ENCODE measurements around the gene GNAS.
A peak's percentile ranks its signal among the peaks of the same experiment; 100 is the strongest.

GNAS gene

DNA sequence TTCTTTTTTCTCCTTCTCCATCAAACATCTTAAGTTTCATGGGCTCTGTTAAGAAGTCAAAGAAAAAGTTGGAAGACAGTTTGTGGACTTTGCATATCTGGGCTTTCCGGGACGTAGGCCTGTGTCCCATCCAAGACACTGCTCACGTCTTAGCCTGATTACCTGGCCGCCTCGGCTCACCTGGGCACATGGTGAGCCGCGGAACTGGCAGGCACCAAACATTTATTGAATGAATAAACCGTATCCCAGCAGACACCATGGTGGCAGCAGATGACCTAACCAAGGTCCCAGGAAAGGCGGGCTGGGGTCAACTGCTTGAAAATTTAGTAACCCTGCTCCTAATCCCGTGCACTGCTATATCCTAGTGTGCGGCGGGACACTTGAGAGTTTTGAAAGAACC lies 35.6 kb downstream of the GNAS start:
- Histone ChIP-seq H3K27ac (ENCODE audit: low read depth, low read length) (no peak overlapping the region), H3K9ac (ENCODE audit: low read length) (peak overlapping the region; percentile 41), H3K36me3 (ENCODE audit: insufficient read depth, low read length) (no peaks in the 10 kb centered on the region), H3K9me3 (ENCODE audit: low read length) (no peaks in the 10 kb centered on the region), H3K4me3 (ENCODE audit: low read depth in 1 of 2, low read length in 2 of 2) (peak overlapping the region; percentile 3 to 66), H3K27me3 (ENCODE audit: control insufficient read depth in 1 of 2, insufficient read depth in 2 of 2, low read length in 2 of 2) (no peaks in the 10 kb centered on the region), H3K4me1 (ENCODE audit: insufficient read depth, low read length) (peaks cover 8% of the 10 kb centered on the region)

DNA sequence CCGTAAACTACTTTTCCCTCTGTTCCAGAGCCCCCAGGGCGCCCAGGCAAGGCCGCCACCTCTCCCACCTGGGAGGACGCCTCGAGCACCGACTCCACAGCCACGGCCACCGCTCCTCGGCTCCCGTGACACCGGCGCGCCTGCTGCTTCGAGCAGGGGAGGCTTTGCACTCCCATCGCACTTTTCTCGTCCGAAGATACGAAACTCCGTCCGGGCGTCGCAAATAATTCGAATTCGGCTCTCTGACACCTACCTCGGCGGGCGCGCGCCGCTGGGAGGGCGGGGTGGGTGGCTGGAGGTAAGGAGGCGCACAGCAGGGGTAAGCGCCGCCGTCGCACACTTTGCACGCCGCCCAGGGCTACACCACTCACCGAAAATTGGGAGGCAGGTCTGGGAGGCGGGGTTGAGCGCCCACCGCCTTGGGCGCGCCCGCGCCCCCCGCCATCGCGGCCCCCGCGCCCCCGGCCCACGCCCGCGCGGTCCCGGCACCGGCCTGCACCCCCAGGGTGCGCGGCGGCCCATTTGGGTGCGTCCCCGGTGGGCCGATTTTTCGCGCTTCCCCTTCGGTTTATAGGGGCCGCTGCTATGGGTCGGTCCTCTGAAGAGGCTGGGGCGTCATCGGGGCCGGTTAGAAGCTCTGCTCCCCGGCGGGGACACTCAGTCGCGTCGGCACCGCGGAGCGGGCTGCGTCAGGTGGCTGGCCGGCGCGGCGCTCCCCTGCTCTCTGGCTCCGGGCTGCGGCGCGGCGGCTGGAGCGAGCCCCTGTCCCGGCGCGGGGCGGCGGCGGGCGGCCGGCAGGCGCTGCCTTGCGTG lies 36.2 kb downstream of the GNAS start:
- H3K4me3 ChIP-seq (ENCODE audit: low read depth in 1 of 2, low read length in 2 of 2) = peak overlapping the region; percentile 50 to 66
- no peaks in the 10 kb centered on the region for H3K36me3 ChIP-seq (ENCODE audit: insufficient read depth, low read length)
- H3K27ac ChIP-seq (ENCODE audit: low read depth, low read length) = no peak overlapping the region
- peak overlapping the region; percentile 41 for H3K9ac ChIP-seq (ENCODE audit: low read length)
- H3K4me1 ChIP-seq (ENCODE audit: insufficient read depth, low read length) = peaks cover 15% of the 10 kb centered on the region
- no peaks in the 10 kb centered on the region for H3K9me3 ChIP-seq (ENCODE audit: low read length)
- H3K27me3 ChIP-seq (ENCODE audit: control insufficient read depth in 1 of 2, insufficient read depth in 2 of 2, low read length in 2 of 2) = no peaks in the 10 kb centered on the region

DNA sequence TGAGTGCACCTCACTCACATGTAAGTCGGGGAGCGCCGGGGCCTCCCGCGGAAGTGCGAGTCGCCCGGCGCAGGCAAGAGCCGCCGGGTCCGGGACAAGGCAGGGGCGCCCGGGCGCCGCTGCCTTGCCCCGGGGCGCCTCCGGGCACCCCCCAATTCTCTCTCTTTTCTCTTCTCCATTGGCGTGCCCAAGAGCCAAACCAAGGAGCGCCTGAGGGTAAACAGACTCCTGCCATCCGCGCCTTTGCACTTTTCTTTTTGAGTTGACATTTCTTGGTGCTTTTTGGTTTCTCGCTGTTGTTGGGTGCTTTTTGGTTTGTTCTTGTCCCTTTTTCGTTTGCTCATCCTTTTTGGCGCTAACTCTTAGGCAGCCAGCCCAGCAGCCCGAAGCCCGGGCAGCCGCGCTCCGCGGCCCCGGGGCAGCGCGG lies 36.8 kb downstream of the GNAS start:
- no peaks in the 10 kb centered on the region for H3K27me3 ChIP-seq (ENCODE audit: control insufficient read depth in 1 of 2, insufficient read depth in 2 of 2, low read length in 2 of 2)
- H3K36me3 ChIP-seq (ENCODE audit: insufficient read depth, low read length) = no peaks in the 10 kb centered on the region
- no peak overlapping the region for H3K27ac ChIP-seq (ENCODE audit: low read depth, low read length)
- no peak overlapping the region for H3K9ac ChIP-seq (ENCODE audit: low read length)
- peaks cover 21% of the 10 kb centered on the region for H3K4me1 ChIP-seq (ENCODE audit: insufficient read depth, low read length)
- peak overlapping the region; percentile 50 to 73 for H3K4me3 ChIP-seq (ENCODE audit: low read depth in 1 of 2, low read length in 2 of 2)
- no peaks in the 10 kb centered on the region for H3K9me3 ChIP-seq (ENCODE audit: low read length)

DNA sequence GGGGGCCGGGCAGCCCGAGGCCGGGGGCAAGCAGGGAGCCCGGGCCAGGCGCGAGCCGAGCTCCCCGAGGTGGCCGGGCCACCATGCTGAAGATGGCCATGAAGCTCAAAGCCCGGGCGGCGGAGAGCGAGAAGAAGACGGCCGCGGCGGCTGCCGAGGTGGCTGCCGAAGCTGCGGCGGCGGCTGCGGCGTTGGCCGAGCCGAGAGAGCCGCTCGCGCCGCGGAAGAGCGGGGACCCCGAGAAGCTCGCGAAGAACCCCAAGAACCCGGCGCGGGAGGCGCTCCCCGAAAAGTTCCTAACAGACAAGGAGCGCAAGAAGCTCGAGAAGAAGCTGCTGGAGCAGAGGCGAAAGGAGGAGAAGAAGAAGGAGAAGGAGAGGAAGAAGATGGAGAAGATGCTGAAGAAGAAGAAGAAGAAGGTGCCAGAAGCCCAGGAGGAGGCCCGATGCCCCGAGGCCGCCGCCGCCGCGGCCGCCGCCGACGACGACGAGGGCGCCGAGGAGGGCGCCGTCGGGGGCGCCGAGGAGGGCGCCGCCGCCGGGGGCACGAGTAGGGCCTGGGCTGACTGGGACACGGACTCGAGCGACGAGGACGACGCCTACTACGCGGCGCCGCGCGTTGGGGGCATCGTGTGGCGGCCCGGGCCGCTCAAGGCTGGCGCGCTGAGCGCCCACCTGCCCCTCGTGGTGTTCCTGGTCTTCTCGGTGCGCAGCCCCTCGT lies 37.4 kb downstream of the GNAS start:
- Histone ChIP-seq H3K4me3 (ENCODE audit: low read depth in 1 of 2, low read length in 2 of 2) (peak overlapping the region; percentile 62 to 73), H3K9me3 (ENCODE audit: low read length) (no peaks in the 10 kb centered on the region), H3K27me3 (ENCODE audit: control insufficient read depth in 1 of 2, insufficient read depth in 2 of 2, low read length in 2 of 2) (no peaks in the 10 kb centered on the region), H3K9ac (ENCODE audit: low read length) (peak overlapping the region; percentile 61), H3K36me3 (ENCODE audit: insufficient read depth, low read length) (no peaks in the 10 kb centered on the region), H3K27ac (ENCODE audit: low read depth, low read length) (peak overlapping the region; percentile 93), H3K4me1 (ENCODE audit: insufficient read depth, low read length) (peaks cover 27% of the 10 kb centered on the region)

DNA sequence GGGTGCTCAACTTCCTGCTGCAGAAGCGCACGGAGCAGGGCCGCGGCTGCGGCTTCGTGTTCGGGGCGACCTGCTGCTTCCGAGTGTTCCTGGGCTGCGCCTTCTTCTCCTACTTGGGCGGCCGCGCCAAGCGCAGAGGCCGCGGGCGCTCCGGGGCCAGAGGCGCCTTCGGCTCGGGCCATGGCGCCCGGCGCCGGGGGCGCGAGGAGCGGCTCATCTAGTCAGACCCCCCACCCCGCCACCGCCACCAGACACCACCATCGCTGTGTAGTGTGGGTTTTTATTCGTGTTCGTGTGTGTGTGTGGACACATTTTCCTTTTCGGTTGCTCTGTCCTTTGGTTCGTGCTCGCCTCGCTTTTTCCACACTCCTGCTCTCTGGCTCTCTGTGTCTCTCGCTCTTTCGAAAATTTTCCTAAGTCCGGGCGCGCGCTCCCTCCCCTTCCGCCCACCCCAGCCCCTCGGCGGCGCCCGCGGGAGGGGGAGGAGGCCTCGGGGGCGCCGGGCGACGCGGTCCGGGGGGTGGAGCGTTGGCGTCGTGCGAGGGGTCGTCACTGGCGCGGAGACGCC lies 38.1 kb downstream of the GNAS start:
- no peaks in the 10 kb centered on the region for H3K27me3 ChIP-seq (ENCODE audit: control insufficient read depth in 1 of 2, insufficient read depth in 2 of 2, low read length in 2 of 2)
- no peaks in the 10 kb centered on the region for H3K36me3 ChIP-seq (ENCODE audit: insufficient read depth, low read length)
- H3K9me3 ChIP-seq (ENCODE audit: low read length) = no peaks in the 10 kb centered on the region
- peaks cover 33% of the 10 kb centered on the region for H3K4me1 ChIP-seq (ENCODE audit: insufficient read depth, low read length)
- H3K27ac ChIP-seq (ENCODE audit: low read depth, low read length) = peak overlapping the region; percentile 93
- H3K4me3 ChIP-seq (ENCODE audit: low read depth in 1 of 2, low read length in 2 of 2) = peak overlapping the region; percentile 62 to 73
- H3K9ac ChIP-seq (ENCODE audit: low read length) = peak overlapping the region; percentile 61

DNA sequence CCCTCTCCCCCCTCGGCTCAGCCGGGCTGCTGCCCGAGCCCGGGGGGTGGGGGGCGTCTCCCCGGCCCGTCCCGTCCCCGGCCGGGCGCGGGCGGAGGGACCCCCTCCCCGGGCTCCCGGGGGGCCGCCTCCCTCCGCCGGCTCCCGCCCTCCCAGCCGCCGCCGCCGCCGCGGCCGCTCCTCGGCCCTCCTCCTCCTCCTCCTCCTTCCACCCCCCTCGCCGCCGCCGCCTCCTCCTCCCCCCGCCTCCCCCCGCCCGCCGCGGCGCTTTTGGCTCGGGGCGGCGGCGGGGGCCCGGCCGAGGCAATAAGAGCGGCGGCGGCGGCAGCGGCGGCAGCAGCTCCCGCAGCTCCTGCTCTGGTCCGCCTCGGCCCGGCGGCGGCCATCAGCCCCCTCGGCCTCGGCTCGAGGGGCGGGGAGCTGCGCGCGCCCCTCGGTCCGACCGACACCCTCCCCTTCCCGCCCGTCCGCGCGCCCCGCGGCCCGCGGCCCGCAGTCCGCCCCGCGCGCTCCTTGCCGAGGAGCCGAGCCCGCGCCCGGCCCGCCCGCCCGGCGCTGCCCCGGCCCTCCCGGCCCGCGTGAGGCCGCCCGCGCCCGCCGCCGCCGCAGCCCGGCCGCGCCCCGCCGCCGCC lies 38.7 kb downstream of the GNAS start:
- H3K4me3 ChIP-seq (ENCODE audit: low read depth in 1 of 2, low read length in 2 of 2) = peak overlapping the region; percentile 62 to 73
- no peak overlapping the region for H3K9ac ChIP-seq (ENCODE audit: low read length)
- H3K36me3 ChIP-seq (ENCODE audit: insufficient read depth, low read length) = peaks cover 3% of the 10 kb centered on the region
- H3K9me3 ChIP-seq (ENCODE audit: low read length) = no peaks in the 10 kb centered on the region
- no peaks in the 10 kb centered on the region for H3K27me3 ChIP-seq (ENCODE audit: control insufficient read depth in 1 of 2, insufficient read depth in 2 of 2, low read length in 2 of 2)
- H3K27ac ChIP-seq (ENCODE audit: low read depth, low read length) = peak overlapping the region; percentile 93
- peaks cover 39% of the 10 kb centered on the region for H3K4me1 ChIP-seq (ENCODE audit: insufficient read depth, low read length)

DNA sequence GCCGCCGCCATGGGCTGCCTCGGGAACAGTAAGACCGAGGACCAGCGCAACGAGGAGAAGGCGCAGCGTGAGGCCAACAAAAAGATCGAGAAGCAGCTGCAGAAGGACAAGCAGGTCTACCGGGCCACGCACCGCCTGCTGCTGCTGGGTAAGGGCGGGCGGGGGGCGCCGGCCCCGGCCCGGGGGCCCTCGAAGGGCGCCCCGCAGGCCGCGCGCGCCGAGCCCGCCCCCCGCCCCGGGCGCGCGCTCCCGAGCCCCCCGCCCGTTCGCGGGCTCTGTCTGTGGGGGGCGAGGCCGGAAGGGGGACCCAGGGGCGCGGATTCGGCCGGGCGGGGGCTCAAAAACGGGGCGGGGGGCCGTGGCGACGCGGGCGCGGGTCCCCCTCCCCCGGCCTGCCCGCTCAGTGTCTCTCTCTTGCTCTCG lies 39.2 kb downstream of the GNAS start:
- Histone ChIP-seq H3K4me1 (ENCODE audit: insufficient read depth, low read length) (peaks cover 45% of the 10 kb centered on the region), H3K9ac (ENCODE audit: low read length) (peak overlapping the region; percentile 90), H3K9me3 (ENCODE audit: low read length) (no peaks in the 10 kb centered on the region), H3K36me3 (ENCODE audit: insufficient read depth, low read length) (peaks cover 8% of the 10 kb centered on the region), H3K27ac (ENCODE audit: low read depth, low read length) (peak overlapping the region; percentile 92), H3K4me3 (ENCODE audit: low read depth in 1 of 2, low read length in 2 of 2) (peak overlapping the region; percentile 68 to 73), H3K27me3 (ENCODE audit: control insufficient read depth in 1 of 2, insufficient read depth in 2 of 2, low read length in 2 of 2) (no peaks in the 10 kb centered on the region)

DNA sequence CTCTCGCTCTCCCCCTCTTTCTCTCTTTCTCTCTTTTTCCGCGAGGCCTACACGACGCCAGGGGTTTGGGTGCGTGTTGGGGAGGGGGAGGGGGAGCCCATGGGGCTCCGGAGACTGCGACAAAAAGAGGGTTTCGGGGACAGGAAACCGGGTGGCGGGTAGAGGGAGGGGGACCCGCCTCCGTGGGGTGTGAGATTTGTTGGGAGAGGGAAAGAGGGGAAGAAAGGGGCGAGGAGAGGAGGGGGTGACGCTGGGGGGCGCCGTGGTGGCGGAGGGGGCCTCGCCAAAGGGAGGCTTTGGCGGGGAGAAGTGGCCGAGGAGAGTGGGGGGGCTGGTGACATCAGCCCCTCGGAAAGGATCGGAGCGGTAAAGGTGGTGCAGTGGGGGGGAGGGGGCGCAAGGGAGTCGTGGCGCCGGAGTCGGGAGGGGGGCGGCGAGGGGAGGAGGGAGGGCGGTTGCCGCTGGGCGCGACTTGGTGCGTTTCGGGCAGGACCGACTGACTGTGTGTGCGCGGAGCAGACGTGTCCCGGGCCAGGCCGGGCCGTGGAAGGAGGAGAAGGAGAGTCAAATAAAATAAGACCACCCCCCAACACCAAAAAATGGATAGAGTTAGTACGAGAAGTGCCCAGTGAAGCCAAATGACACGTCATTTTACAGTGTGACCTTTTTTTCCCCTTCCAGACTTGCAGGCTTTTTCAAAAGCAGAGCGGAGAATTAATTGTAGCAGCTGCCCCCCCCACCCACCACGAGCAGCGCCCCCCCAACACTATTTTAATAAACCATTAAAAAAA lies 39.8 kb downstream of the GNAS start:
- Histone ChIP-seq H3K9ac (ENCODE audit: low read length) (peak overlapping the region; percentile 90), H3K4me1 (ENCODE audit: insufficient read depth, low read length) (peaks cover 51% of the 10 kb centered on the region), H3K27ac (ENCODE audit: low read depth, low read length) (peak overlapping the region; percentile 92)

DNA sequence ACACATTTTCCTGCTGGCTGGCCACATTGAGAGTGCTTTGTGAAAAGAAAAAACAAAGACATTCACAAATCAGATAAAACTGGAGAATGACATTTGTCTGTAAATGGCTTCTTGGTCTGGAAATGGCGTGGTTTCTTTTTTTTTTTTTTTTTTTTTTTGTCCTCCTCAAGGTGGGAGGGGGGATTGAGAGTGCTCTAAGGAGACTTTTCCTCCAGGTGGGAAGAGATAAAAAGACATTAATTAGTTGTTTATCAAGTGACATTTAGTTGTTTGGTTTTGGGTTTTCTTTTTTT lies 40.4 kb downstream of the GNAS start:
- Histone ChIP-seq H3K9ac (ENCODE audit: low read length) (peak overlapping the region; percentile 90), H3K36me3 (ENCODE audit: insufficient read depth, low read length) (peaks cover 9% of the 10 kb centered on the region), H3K9me3 (ENCODE audit: low read length) (no peaks in the 10 kb centered on the region), H3K4me3 (ENCODE audit: low read depth in 1 of 2, low read length in 2 of 2) (peak overlapping the region; percentile 68 to 73), H3K27ac (ENCODE audit: low read depth, low read length) (peak overlapping the region; percentile 71), H3K27me3 (ENCODE audit: control insufficient read depth in 1 of 2, insufficient read depth in 2 of 2, low read length in 2 of 2) (no peaks in the 10 kb centered on the region), H3K4me1 (ENCODE audit: insufficient read depth, low read length) (peaks cover 54% of the 10 kb centered on the region)

More for the DNA sequence above, 39.8 kb downstream of the GNAS start:
- Histone ChIP-seq H3K27me3 (ENCODE audit: control insufficient read depth in 1 of 2, insufficient read depth in 2 of 2, low read length in 2 of 2) (no peaks in the 10 kb centered on the region), H3K9me3 (ENCODE audit: low read length) (no peaks in the 10 kb centered on the region), H3K4me3 (ENCODE audit: low read depth in 1 of 2, low read length in 2 of 2) (peak overlapping the region; percentile 68 to 73), H3K36me3 (ENCODE audit: insufficient read depth, low read length) (peaks cover 9% of the 10 kb centered on the region)

DNA sequence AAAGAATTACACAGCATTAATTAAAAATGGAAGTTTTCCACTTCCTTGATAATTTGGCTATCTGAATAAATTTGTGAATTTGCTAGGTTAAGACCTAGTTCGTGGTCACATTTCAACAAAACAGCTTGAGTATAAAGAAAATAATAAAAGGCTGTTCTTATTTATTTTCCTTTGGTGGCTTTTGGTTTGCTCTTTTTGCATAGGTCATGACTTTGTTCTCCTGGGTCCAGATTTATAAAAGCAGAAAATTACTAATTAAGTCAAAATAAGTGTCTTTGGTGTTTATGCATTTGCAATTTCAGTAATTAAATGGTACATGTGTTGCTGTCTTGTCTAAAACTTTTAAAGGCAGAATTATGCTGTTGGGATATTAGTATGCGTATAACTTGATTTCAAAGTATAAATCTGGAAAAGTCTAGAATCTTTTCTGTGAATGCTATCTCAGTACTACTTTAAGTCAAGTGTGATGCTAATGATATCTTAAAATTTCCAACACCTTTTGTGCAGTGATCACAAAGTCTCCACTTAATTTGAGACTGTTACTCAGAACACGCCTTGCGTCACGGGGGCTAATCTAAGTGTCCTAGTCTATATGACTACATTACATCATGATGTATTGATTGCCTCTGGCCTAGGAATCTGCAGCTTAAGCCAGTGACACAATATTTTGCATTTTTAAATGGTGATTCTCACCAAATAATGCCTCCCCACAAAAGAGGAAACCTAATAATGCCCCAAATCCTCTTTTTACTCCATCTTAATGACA lies 41.0 kb downstream of the GNAS start:
- Histone ChIP-seq H3K4me1 (ENCODE audit: insufficient read depth, low read length) (peaks cover 58% of the 10 kb centered on the region), H3K36me3 (ENCODE audit: insufficient read depth, low read length) (peaks cover 9% of the 10 kb centered on the region), H3K27ac (ENCODE audit: low read depth, low read length) (no peak overlapping the region), H3K9ac (ENCODE audit: low read length) (peak overlapping the region; percentile 11), H3K9me3 (ENCODE audit: low read length) (no peaks in the 10 kb centered on the region), H3K27me3 (ENCODE audit: control insufficient read depth in 1 of 2, insufficient read depth in 2 of 2, low read length in 2 of 2) (no peaks in the 10 kb centered on the region), H3K4me3 (ENCODE audit: low read depth in 1 of 2, low read length in 2 of 2) (no peak overlapping the region)
